Neural cell (in vitro differentiated cells): ENCODE results near the gene PKDCC.

Experiments used
- EZH2 ChIP-seq: fragments of 200-600, 300-800 bp; shearing (Covaris generic), sonication (generic); IDR thresholded peaks from 2 replicates; pipeline ENCODE4 v1.6.1; 2014; ENCODE audit warnings: antibody characterized with exemption, low read length, borderline replicate concordance, mild to moderate bottlenecking; ENCODE audit not compliant: insufficient read depth, poor library complexity, severe bottlenecking
- POLR2AphosphoS5 ChIP-seq: IDR thresholded peaks from 2 replicates; pipeline ENCODE4 v1.6.1; 2012
- SMC3 ChIP-seq: fragments of 450-650 bp; conservative IDR thresholded peaks from 2 replicates; pipeline ENCODE4 v1.6.1; 2014; ENCODE audit warnings: antibody characterized with exemption, mild to moderate bottlenecking, moderate library complexity; ENCODE audit not compliant: poor library complexity
- TAF1 ChIP-seq: IDR thresholded peaks from 2 replicates; pipeline ENCODE4 v1.6.1; 2012; ENCODE audit warnings: low read depth
- TF ChIP-seq, protein P1 (sequence below): fragments of 450-650 bp; IDR thresholded peaks from 2 replicates; pipeline ENCODE4 v1.5.1; 2014; ENCODE audit warnings: antibody characterized with exemption, mild to moderate bottlenecking, moderate library complexity; ENCODE audit not compliant: poor library complexity, severe bottlenecking
- TF ChIP-seq, protein P2 (sequence below): IDR thresholded peaks from 2 replicates; pipeline ENCODE4 v1.6.1; 2012; ENCODE audit warnings: borderline replicate concordance

DNA sequence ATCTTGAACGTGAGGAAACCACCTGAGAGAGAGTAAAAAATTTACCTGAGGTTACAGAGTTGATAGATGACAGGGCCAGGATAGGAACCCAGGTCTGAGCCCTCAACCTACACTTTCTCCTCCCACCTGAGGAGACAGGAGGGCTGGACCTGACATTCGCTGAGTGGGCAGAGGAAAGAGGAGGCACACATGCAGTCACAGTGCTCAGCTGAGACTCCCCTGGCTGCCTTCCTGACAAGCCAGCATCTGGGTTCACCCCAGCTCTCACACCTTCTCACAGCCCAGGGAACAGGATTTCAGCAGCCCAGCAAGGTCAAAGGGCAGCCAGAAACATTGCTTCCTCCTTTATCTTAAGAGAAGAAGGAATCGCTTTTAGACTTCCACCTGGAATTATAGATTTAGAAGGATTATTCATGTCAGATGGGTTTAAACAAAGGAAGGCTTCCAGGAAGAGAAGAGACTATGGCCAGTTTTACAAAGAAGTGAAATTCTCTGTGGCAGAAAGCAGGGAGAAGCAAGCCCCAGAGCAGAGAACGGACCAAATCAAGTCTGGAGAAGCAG is 18.1 kb upstream of the PKDCC start:
- TF ChIP-seq EZH2 (no peak), POLR2AphosphoS5 (no peak), SMC3 (no peak), TAF1 (no peak)
- TF ChIP-seq, protein P1, sequence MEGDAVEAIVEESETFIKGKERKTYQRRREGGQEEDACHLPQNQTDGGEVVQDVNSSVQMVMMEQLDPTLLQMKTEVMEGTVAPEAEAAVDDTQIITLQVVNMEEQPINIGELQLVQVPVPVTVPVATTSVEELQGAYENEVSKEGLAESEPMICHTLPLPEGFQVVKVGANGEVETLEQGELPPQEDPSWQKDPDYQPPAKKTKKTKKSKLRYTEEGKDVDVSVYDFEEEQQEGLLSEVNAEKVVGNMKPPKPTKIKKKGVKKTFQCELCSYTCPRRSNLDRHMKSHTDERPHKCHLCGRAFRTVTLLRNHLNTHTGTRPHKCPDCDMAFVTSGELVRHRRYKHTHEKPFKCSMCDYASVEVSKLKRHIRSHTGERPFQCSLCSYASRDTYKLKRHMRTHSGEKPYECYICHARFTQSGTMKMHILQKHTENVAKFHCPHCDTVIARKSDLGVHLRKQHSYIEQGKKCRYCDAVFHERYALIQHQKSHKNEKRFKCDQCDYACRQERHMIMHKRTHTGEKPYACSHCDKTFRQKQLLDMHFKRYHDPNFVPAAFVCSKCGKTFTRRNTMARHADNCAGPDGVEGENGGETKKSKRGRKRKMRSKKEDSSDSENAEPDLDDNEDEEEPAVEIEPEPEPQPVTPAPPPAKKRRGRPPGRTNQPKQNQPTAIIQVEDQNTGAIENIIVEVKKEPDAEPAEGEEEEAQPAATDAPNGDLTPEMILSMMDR = no peak
- TF ChIP-seq, protein P2, sequence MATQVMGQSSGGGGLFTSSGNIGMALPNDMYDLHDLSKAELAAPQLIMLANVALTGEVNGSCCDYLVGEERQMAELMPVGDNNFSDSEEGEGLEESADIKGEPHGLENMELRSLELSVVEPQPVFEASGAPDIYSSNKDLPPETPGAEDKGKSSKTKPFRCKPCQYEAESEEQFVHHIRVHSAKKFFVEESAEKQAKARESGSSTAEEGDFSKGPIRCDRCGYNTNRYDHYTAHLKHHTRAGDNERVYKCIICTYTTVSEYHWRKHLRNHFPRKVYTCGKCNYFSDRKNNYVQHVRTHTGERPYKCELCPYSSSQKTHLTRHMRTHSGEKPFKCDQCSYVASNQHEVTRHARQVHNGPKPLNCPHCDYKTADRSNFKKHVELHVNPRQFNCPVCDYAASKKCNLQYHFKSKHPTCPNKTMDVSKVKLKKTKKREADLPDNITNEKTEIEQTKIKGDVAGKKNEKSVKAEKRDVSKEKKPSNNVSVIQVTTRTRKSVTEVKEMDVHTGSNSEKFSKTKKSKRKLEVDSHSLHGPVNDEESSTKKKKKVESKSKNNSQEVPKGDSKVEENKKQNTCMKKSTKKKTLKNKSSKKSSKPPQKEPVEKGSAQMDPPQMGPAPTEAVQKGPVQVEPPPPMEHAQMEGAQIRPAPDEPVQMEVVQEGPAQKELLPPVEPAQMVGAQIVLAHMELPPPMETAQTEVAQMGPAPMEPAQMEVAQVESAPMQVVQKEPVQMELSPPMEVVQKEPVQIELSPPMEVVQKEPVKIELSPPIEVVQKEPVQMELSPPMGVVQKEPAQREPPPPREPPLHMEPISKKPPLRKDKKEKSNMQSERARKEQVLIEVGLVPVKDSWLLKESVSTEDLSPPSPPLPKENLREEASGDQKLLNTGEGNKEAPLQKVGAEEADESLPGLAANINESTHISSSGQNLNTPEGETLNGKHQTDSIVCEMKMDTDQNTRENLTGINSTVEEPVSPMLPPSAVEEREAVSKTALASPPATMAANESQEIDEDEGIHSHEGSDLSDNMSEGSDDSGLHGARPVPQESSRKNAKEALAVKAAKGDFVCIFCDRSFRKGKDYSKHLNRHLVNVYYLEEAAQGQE = no peak
